KMS-11 (cell line): ENCODE measurements around the gene PCSK6.

Experiments used
- H2AFZ ChIP-seq: fragments of 200-600 bp; sonication (generic); 2 replicates; pipeline ENCODE4 v1.6.1; 2016; ENCODE audit warnings: antibody characterized with exemption, mixed run types, low read depth
- H3K27ac ChIP-seq: fragments of 200-600 bp; sonication (generic); 2 replicates; pipeline ENCODE4 v1.6.1; 2016; ENCODE audit warnings: mild to moderate bottlenecking, mixed run types
- H3K27me3 ChIP-seq: fragments of 200-600 bp; sonication (generic); 2 replicates; pipeline ENCODE4 v1.6.1; 2017; ENCODE audit warnings: mild to moderate bottlenecking, low read depth, mixed run types, moderate library complexity; ENCODE audit not compliant: insufficient read depth
- H3K36me3 ChIP-seq: fragments of 200-600 bp; sonication (generic); 2 replicates; pipeline ENCODE4 v1.6.1; 2017; ENCODE audit warnings: mild to moderate bottlenecking, mixed run types; ENCODE audit not compliant: insufficient read depth
- H3K4me1 ChIP-seq: fragments of 200-600 bp; sonication (generic); 2 replicates; pipeline ENCODE4 v1.6.1; 2016; ENCODE audit warnings: mild to moderate bottlenecking, low read depth, mixed run types; ENCODE audit not compliant: poor library complexity, severe bottlenecking
- H3K4me2 ChIP-seq: fragments of 200-600 bp; sonication (generic); 2 replicates; pipeline ENCODE4 v1.7.0; 2016; ENCODE audit warnings: mild to moderate bottlenecking, mixed run types
- H3K4me3 ChIP-seq: fragments of 200-600 bp; sonication (generic); IDR thresholded peaks from 2 replicates; pipeline ENCODE4 v1.6.1; 2017; ENCODE audit warnings: low read depth, low read length, mixed read lengths; ENCODE audit not compliant: insufficient read depth
- H3K79me2 ChIP-seq: fragments of 200-600 bp; sonication (generic); 2 replicates; pipeline ENCODE4 v1.6.1; 2016; ENCODE audit warnings: low read depth, mixed run types; ENCODE audit not compliant: insufficient read depth
- H3K9ac ChIP-seq: fragments of 200-600 bp; sonication (generic); 2 replicates; pipeline ENCODE4 v1.6.1; 2016; ENCODE audit warnings: mild to moderate bottlenecking, mixed run types
- H4K20me1 ChIP-seq: fragments of 200-600 bp; sonication (generic); 2 replicates; pipeline ENCODE4 v1.6.1; 2016; ENCODE audit warnings: mild to moderate bottlenecking, mixed run types; ENCODE audit not compliant: insufficient read depth
- CTCF ChIP-seq: fragments of 200-600 bp; sonication (generic); conservative IDR thresholded peaks from 2 replicates; pipeline ENCODE4 v1.6.1; 2017; ENCODE audit warnings: low read depth, mild to moderate bottlenecking, antibody characterized with exemption, low read length, moderate library complexity, mixed read lengths

The PCSK6 gene

GRCh38 chr15:101309436-101310160 is 179.9 kb downstream of the PCSK6 start:
- Histone ChIP-seq H4K20me1 (no peaks in the 10 kb centered on the region), H3K4me2 (no peak overlapping the region), H2AFZ (no peak overlapping the region), H3K4me1 (no peaks in the 10 kb centered on the region), H3K79me2 (no peaks in the 10 kb centered on the region), H3K27me3 (no peaks in the 10 kb centered on the region), H3K27ac (no peak overlapping the region), H3K4me3 (no peak overlapping the region), H3K36me3 (no peaks in the 10 kb centered on the region), H3K9ac (no peak overlapping the region)
- no peak for TF ChIP-seq CTCF

- H3K4me2 ChIP-seq, result no peak overlapping the region
- no peaks in the 10 kb centered on the region for H3K27me3 ChIP-seq
- H3K9ac ChIP-seq, result no peak overlapping the region
- H3K27ac ChIP-seq, result no peak overlapping the region
- H3K36me3 ChIP-seq, result no peaks in the 10 kb centered on the region
- TF ChIP-seq CTCF, result no peak
- no peaks in the 10 kb centered on the region for H4K20me1 ChIP-seq
- no peak overlapping the region for H2AFZ ChIP-seq
- no peaks in the 10 kb centered on the region for H3K4me1 ChIP-seq
- H3K79me2 ChIP-seq, result no peaks in the 10 kb centered on the region
- H3K4me3 ChIP-seq, result no peak overlapping the region
Observed at GRCh38 chr15:101308604-101309435, 180.7 kb downstream of the PCSK6 start.

GRCh38 chr15:101307897-101308603 is 181.5 kb downstream of the PCSK6 start:
- Histone ChIP-seq H3K4me2 (no peak overlapping the region), H3K4me1 (no peaks in the 10 kb centered on the region)
- TF ChIP-seq CTCF, result no peak

GRCh38 chr15:101307048-101307896 is 182.2 kb downstream of the PCSK6 start:
- no peaks in the 10 kb centered on the region for H3K4me1 ChIP-seq
- H3K4me2 ChIP-seq, result no peak overlapping the region
- H3K27ac ChIP-seq, result no peak overlapping the region
- TF ChIP-seq CTCF, result no peak
- H3K4me3 ChIP-seq, result no peak overlapping the region
- no peak overlapping the region for H3K9ac ChIP-seq
- no peaks in the 10 kb centered on the region for H3K36me3 ChIP-seq
- H4K20me1 ChIP-seq, result no peaks in the 10 kb centered on the region
- no peak overlapping the region for H2AFZ ChIP-seq
- no peaks in the 10 kb centered on the region for H3K79me2 ChIP-seq
- no peaks in the 10 kb centered on the region for H3K27me3 ChIP-seq

More at GRCh38 chr15:101307897-101308603, 181.5 kb downstream of the PCSK6 start:
- H3K9ac ChIP-seq, result no peak overlapping the region
- H3K27me3 ChIP-seq, result no peaks in the 10 kb centered on the region
- no peak overlapping the region for H3K4me3 ChIP-seq
- H3K36me3 ChIP-seq, result no peaks in the 10 kb centered on the region
- no peaks in the 10 kb centered on the region for H4K20me1 ChIP-seq
- no peak overlapping the region for H2AFZ ChIP-seq
- H3K79me2 ChIP-seq, result no peaks in the 10 kb centered on the region
- H3K27ac ChIP-seq, result no peak overlapping the region
